PC-3 (cell line): ENCODE data around the gene SEPTIN5. TPM values are rescaled to one million over a fixed set of nuclear protein-coding genes. Genes with fewer than 3 reads are reported as not detected.
A peak's percentile ranks its signal among the peaks of the same experiment; 100 is the strongest.

Experiments
- ATAC-seq: fragments of 200-7000 bp; cut with Tn5 transposase; 2 replicates; pipeline ENCODE4 v1.9.1; 2020; ENCODE audit warnings: mild to moderate bottlenecking, moderate library complexity
- BruUV-seq: library from RNA; stranded (reverse); fragments of 400-500 nt; replicated peaks from 2 replicates; lab custom pipeline; 2021; lab: Mats Ljungman, UMichigan
- CTCF ChIA-PET: fragments of 300-600 bp; sonication (Branson Sonifier 250); formaldehyde crosslinking; loops from one replicate; lab custom pipeline; 2022; ENCODE audit warnings: antibody characterized with exemption; lab: Charles Lee
- POLR2A ChIA-PET: fragments of 300-600 bp; sonication (Branson Sonifier 250); formaldehyde crosslinking; loops from one replicate; lab custom pipeline; 2022; ENCODE audit warnings: antibody characterized with exemption; ENCODE audit not compliant: unreplicated experiment; lab: Charles Lee
- DNase-seq: peaks from one replicate; pipeline ENCODE4 v3.0.0-alpha.2; 2015
- H2AFZ ChIP-seq: fragments of 300-600 bp; sonication (generic); 2 replicates; pipeline ENCODE4 v1.6.0; 2016; ENCODE audit warnings: antibody characterized with exemption, low read length
- H3F3A ChIP-seq: fragments of 300-600 bp; sonication (generic); one replicate; pipeline ENCODE4 v1.6.0; 2017; ENCODE audit warnings: antibody characterized with exemption, low read length, control low read depth, mild to moderate bottlenecking; ENCODE audit not compliant: unreplicated experiment
- H3K27ac ChIP-seq: fragments of 300-600 bp; sonication (generic); 2 replicates; pipeline ENCODE4 v1.5.1; 2016; ENCODE audit warnings: mild to moderate bottlenecking, low read length
- H3K27me3 ChIP-seq: fragments of 300-600 bp; sonication (generic); 2 replicates; pipeline ENCODE4 v1.6.1; 2016; ENCODE audit warnings: low read length, mixed read lengths
- H3K36me3 ChIP-seq: fragments of 300-600 bp; sonication (generic); 2 replicates; pipeline ENCODE4 v1.6.1; 2016; ENCODE audit warnings: low read depth, mixed run types, low read length, mixed read lengths
- H3K4me1 ChIP-seq: fragments of 300-600 bp; sonication (generic); 2 replicates; pipeline ENCODE4 v1.5.1; 2016; ENCODE audit warnings: low read length; ENCODE audit not compliant: insufficient read depth
- H3K4me2 ChIP-seq: fragments of 300-600 bp; sonication (generic); 2 replicates; pipeline ENCODE4 v1.6.0; 2016; ENCODE audit warnings: low read length
- H3K4me3 ChIP-seq: fragments of 300-600 bp; sonication (generic); 2 replicates; pipeline ENCODE4 v1.5.1; 2016; ENCODE audit warnings: mild to moderate bottlenecking, low read length, mixed read lengths
- H3K79me2 ChIP-seq: fragments of 300-600 bp; sonication (generic); 2 replicates; pipeline ENCODE4 v1.6.1; 2017; ENCODE audit warnings: low read length, mixed read lengths
- H3K9ac ChIP-seq: fragments of 300-600 bp; sonication (generic); 2 replicates; pipeline ENCODE4 v1.6.0; 2016; ENCODE audit warnings: mild to moderate bottlenecking, low read length
- H3K9me2 ChIP-seq: fragments of 300-600 bp; sonication (generic); replicated peaks from 2 replicates; pipeline ENCODE4 v1.6.1; 2016; ENCODE audit warnings: mixed run types, low read length, mixed read lengths
- H3K9me3 ChIP-seq: fragments of 300-600 bp; sonication (generic); 2 replicates; pipeline ENCODE4 v1.6.1; 2016; ENCODE audit warnings: low read length, mixed read lengths
- H4K20me1 ChIP-seq: fragments of 300-600 bp; sonication (generic); 2 replicates; pipeline ENCODE4 v1.6.1; 2016; ENCODE audit warnings: low read length, mixed read lengths
- CTCF ChIP-seq: fragments of 300-600 bp; sonication (generic); conservative IDR thresholded peaks from 2 replicates; pipeline ENCODE4 v1.5.1; 2017; ENCODE audit warnings: antibody characterized with exemption, low read depth, mild to moderate bottlenecking, low read length
- EZH2 ChIP-seq: fragments of 300-600 bp; sonication (generic); IDR thresholded peaks from one replicate; pipeline ENCODE4 v1.6.1; 2017; ENCODE audit warnings: antibody characterized with exemption, mild to moderate bottlenecking, low read length; ENCODE audit not compliant: unreplicated experiment
- EZH2phosphoT487 ChIP-seq: fragments of 300-600 bp; sonication (generic); IDR thresholded peaks from 2 replicates; pipeline ENCODE4 v1.6.1; 2018; ENCODE audit warnings: mild to moderate bottlenecking, antibody characterized with exemption, low read length, borderline replicate concordance
- intact Hi-C: fragments of 100-400 bp; cut with micrococcal nuclease; formaldehyde crosslinking; loops from 2 replicates; pipeline ENCODE4 v1.9.0; 2023
- total RNA-seq: library from RNA; depleted of rRNA; stranded (reverse); fragments of >200 nt; gene quantifications from 2 replicates; pipeline ENCODE4 v1.2.3, GENCODE V29; 2014

Gene SEPTIN5
- total RNA-seq, 1 experiment from 2014 or later = 27.5 TPM

- Histone ChIP-seq H4K20me1 (no peaks in the 10 kb centered on the region), H3F3A (no peaks in the 10 kb centered on the region), H3K27ac (no peak overlapping the region), H3K36me3 (no peaks in the 10 kb centered on the region), H3K4me1 (no peaks in the 10 kb centered on the region), H2AFZ (no peak overlapping the region), H3K9me2 (no peaks in the 10 kb centered on the region), H3K9ac (no peak overlapping the region), H3K9me3 (no peaks in the 10 kb centered on the region), H3K27me3 (no peaks in the 10 kb centered on the region), H3K79me2 (no peaks in the 10 kb centered on the region), H3K4me3 (no peak overlapping the region), H3K4me2 (no peak overlapping the region)
- ATAC-seq = no peak
- ChIA-PET CTCF (interaction anchor here (0.7 to 1.5 kb wide), 2 partner anchors 30 to 181 kb away, joined by 3 to 18 read pairs; no protein-coding TSS in a partner anchor), POLR2A (no interaction called here)
- no TSS peak for BruUV-seq
- no peak for DNase-seq
- TF ChIP-seq EZH2 (no peak), CTCF (no peak), EZH2phosphoT487 (no peak)
- intact Hi-C loops = no loop called here
Measured at GRCh38 chr22:19729507-19729906, 15.2 kb downstream of the SEPTIN5 start.

GRCh38 chr22:19730198-19730597 is 15.9 kb downstream of the SEPTIN5 start:
- H4K20me1 ChIP-seq = no peaks in the 10 kb centered on the region
- intact Hi-C loops = loop anchor here (1.0 kb wide), 2 partner anchors 180 to 217 kb away; no protein-coding TSS in a partner anchor

GRCh38 chr22:19730655-19731360 is 16.5 kb downstream of the SEPTIN5 start:
- no peak overlapping the region for H3K27ac ChIP-seq
- CTCF ChIA-PET = interaction anchor here (0.6 to 1.5 kb wide), 7 partner anchors 26 to 283 kb away, joined by 4 to 18 read pairs (median 5); no protein-coding TSS in a partner anchor
- POLR2A ChIA-PET = interaction anchor here (0.5 kb wide), 1 partner anchor 201 kb away, joined by 16 read pairs; no protein-coding TSS in a partner anchor
- no peaks in the 10 kb centered on the region for H3K9me3 ChIP-seq
- no peaks in the 10 kb centered on the region for H3F3A ChIP-seq
- peak overlapping the region; percentile 70 for H3K4me3 ChIP-seq
- no peaks in the 10 kb centered on the region for H3K27me3 ChIP-seq
- peak overlapping the region; percentile 92 for H3K4me2 ChIP-seq
- BruUV-seq = no TSS peak
- no peaks in the 10 kb centered on the region for H3K4me1 ChIP-seq
- peak; percentile 73 for DNase-seq
- H3K9me2 ChIP-seq = no peaks in the 10 kb centered on the region
- no peaks in the 10 kb centered on the region for H3K36me3 ChIP-seq
- intact Hi-C loops = loop anchor here (1.0 kb wide), 2 partner anchors 179 to 216 kb away; no protein-coding TSS in a partner anchor
- peak overlapping the region; percentile 92 for H2AFZ ChIP-seq
- no peaks in the 10 kb centered on the region for H3K79me2 ChIP-seq
- no peak for TF ChIP-seq EZH2phosphoT487
- TF ChIP-seq EZH2 = no peak
- peak; percentile 82 for TF ChIP-seq CTCF
- peak overlapping the region; percentile 5; the same call in 1 of the 2 replicates for H3K9ac ChIP-seq
- ATAC-seq = peak; percentile 91
- no peaks in the 10 kb centered on the region for H4K20me1 ChIP-seq

More at GRCh38 chr22:19730198-19730597, 15.9 kb downstream of the SEPTIN5 start:
- Histone ChIP-seq H3K79me2 (no peaks in the 10 kb centered on the region), H3K27ac (no peak overlapping the region), H3K36me3 (no peaks in the 10 kb centered on the region), H3K9me3 (no peaks in the 10 kb centered on the region), H3F3A (no peaks in the 10 kb centered on the region), H3K4me1 (no peaks in the 10 kb centered on the region), H3K27me3 (no peaks in the 10 kb centered on the region), H2AFZ (peak overlapping the region; percentile 92), H3K9ac (peak overlapping the region; percentile 5; the same call in 1 of the 2 replicates), H3K4me2 (peak overlapping the region; percentile 92), H3K4me3 (no peak overlapping the region), H3K9me2 (no peaks in the 10 kb centered on the region)
- no peak for DNase-seq
- no TSS peak for BruUV-seq
- POLR2A ChIA-PET = no interaction called here
- CTCF ChIA-PET = interaction anchor here (0.6 to 1.5 kb wide), 6 partner anchors 26 to 282 kb away, joined by 4 to 18 read pairs (median 6); no protein-coding TSS in a partner anchor
- TF ChIP-seq EZH2phosphoT487 (no peak), EZH2 (no peak)
- no peak for ATAC-seq
